HG02610 (cell line): Measurements from ENCODE around the gene SMCHD1.
"Not testable (repeated sequence)": the region's sequence is repeated elsewhere in the genome, so short reads cannot be mapped to it uniquely, and the experiment has no call there.

Source experiments
- ATAC-seq: cut with Tn5 transposase; IDR thresholded peaks from one replicate; pipeline ENCODE4 v1.9.1; 2021; ENCODE audit warnings: mild to moderate bottlenecking, moderate library complexity; ENCODE audit not compliant: unreplicated experiment

SMCHD1 gene

GRCh38 chr18:2850816-2851215, 195.3 kb downstream of the SMCHD1 start:
- no peak for ATAC-seq

DNA sequence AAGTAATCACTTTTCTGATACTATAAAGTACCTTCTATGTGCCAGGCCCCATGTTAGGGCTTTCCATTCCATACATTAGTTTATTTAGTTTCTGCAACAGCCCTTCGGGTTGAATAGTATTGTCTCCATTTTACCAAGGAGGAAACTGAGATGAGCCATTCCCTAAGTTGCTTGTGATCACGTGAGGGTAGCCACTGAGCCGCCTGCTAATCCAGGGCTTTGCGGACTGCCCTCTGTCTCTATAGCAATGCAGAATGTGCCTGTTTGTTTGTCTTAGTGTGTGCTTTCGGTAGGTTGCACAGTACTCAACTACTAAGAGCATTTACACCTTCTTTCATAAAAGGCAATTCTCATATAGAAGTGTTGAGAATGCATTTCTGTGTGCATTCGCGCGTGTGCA, 196.2 kb downstream of the SMCHD1 start:
- no peak for ATAC-seq

DNA sequence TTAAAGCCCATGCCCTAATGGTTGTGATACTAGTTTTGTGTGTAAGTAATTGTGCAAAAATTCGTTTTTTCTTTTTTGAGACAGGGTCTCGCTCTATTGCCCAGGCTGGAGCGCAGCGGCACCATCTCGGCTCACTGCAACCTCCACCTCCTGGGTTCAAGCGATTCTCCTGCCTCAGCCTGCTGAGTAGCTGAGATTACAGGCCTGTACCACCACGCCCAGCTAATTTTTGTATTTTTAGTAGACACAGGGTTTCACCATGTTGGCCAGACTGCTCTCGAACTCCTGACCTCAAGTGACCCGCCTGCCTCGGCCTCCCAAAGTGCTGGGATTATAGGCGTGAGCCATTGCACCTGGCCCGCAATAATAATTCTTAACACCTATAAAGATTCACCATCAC, 196.9 kb downstream of the SMCHD1 start:
- not testable (repeated sequence) for ATAC-seq

DNA sequence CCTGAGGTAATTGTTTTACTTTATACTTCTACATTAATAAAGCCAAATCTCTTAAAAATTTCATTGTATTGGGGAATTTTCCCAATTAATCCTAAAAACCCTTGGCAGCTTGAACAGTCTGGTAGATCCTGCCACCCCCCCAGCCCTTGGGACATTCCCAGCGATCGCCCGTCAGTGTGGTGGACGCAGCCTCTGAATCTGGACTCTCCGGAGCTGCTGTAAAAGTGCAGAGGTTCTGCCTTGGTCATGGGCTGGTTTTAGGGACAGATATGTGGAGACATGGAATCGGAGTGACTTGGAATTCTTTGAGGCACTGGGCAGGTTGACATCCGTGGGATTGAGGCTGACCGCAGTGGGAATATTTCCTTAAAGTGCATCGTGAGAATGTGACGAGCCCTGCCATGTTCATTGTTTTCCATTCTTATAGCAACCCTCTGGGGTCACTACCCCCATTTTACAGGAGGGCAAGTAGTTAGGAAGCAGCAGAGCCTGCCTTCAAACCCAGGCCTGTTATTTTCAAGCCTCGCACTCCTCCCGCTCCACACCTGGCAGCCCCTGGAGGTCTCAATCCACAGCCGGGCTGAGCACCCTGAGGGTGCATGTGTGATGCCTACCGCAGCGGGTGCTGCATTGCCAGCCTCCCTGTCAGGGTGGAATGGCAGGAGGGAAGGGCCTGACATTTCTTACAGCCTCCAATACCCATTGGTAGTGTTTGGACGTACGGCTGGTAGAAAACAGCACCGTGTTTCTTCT, 197.8 kb downstream of the SMCHD1 start:
- no peak for ATAC-seq

GRCh38 chr18:2853926-2854664, 198.6 kb downstream of the SMCHD1 start:
- no peak for ATAC-seq
